AG04449 (cell line): ENCODE measurements around the gene ITGA2B.
A peak's percentile ranks its signal among the peaks of the same experiment; 100 is the strongest.
"Not testable (repeated sequence)": the region's sequence is repeated elsewhere in the genome, so short reads cannot be mapped to it uniquely, and the experiment has no call there.

Experiments
- CTCF ChIA-PET: fragments of 350-600 bp; formaldehyde crosslinking; extraction: SDS; loops from one replicate; lab custom pipeline; 2021; ENCODE audit warnings: antibody characterized with exemption; lab: Yijun Ruan, JAX
- POLR2A ChIA-PET: fragments of 400-600, 350-600 bp; formaldehyde crosslinking; extraction: SDS; loops from one replicate; lab custom pipeline; 2020; ENCODE audit warnings: antibody characterized with exemption, inconsistent platforms; lab: Yijun Ruan, JAX
- DNase-seq: peaks from one replicate; pipeline ENCODE4 v3.0.0-alpha.2; 2010; ENCODE audit warnings: low read depth, low spot score
- H3K4me3 ChIP-seq: 2 replicates; pipeline ENCODE4 v1.5.1; 2011; ENCODE audit warnings: low read depth, mild to moderate bottlenecking, control low read depth, low read length
- TF ChIP-seq, protein P1 (sequence below): IDR thresholded peaks from one replicate; pipeline ENCODE4 v1.5.1; 2011; ENCODE audit warnings: mild to moderate bottlenecking, moderate library complexity, low read length, control low read depth, inconsistent platforms; ENCODE audit not compliant: insufficient read depth; ENCODE audit errors: missing control alignments

Gene ITGA2B

DNA sequence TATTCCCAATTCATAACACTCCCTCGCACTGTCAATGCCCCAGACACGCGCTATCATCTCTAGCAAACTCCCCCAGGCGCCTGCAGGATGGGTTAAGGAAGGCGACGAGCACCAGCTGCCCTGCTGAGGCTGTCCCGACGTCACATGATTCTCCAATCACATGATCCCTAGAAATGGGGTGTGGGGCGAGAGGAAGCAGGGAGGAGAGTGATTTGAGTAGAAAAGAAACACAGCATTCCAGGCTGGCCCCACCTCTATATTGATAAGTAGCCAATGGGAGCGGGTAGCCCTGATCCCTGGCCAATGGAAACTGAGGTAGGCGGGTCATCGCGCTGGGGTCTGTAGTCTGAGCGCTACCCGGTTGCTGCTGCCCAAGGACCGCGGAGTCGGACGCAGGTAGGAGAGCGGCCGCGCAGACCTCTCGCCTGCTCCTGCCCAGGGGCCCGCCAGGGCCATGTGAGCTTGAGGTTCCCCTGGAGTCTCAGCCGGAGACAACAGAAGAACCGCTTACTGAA is 44.5 kb downstream of the ITGA2B start, which contains the start of gene GRN:
Gene GRN, plus strand, starts transcription at position 364 of the 515 bp plus-strand sequence. CDS start 3,863 bp downstream, outside the sequence.
- DNase-seq: peak; percentile 93
- ChIA-PET CTCF (interaction anchor here (0.9 to 3.5 kb wide), 22 partner anchors 8 to 179 kb away, joined by 3 to 37 read pairs (median 4); partner anchors contain the start of genes FAM171A2 and UBTF), POLR2A (interaction anchor here (0.9 to 1.9 kb wide), 6 partner anchors 13 to 135 kb away, joined by 3 to 5 read pairs (median 3); no protein-coding TSS in a partner anchor)
- peak within 1 kb of the TSS; percentile 95 for H3K4me3 ChIP-seq
- TF ChIP-seq, protein P1, sequence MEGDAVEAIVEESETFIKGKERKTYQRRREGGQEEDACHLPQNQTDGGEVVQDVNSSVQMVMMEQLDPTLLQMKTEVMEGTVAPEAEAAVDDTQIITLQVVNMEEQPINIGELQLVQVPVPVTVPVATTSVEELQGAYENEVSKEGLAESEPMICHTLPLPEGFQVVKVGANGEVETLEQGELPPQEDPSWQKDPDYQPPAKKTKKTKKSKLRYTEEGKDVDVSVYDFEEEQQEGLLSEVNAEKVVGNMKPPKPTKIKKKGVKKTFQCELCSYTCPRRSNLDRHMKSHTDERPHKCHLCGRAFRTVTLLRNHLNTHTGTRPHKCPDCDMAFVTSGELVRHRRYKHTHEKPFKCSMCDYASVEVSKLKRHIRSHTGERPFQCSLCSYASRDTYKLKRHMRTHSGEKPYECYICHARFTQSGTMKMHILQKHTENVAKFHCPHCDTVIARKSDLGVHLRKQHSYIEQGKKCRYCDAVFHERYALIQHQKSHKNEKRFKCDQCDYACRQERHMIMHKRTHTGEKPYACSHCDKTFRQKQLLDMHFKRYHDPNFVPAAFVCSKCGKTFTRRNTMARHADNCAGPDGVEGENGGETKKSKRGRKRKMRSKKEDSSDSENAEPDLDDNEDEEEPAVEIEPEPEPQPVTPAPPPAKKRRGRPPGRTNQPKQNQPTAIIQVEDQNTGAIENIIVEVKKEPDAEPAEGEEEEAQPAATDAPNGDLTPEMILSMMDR: no peak

- ChIA-PET POLR2A (no interaction called here), CTCF (interaction anchor here (1.0 to 3.5 kb wide), 10 partner anchors 8 to 190 kb away, joined by 3 to 37 read pairs (median 6); partner anchors contain the start of gene FAM171A2)
- no peak for DNase-seq
- TF ChIP-seq, protein P1: no peak
- H3K4me3 ChIP-seq: no peak overlapping the region
Observed at GRCh38 chr17:44343510-44344209, 45.8 kb downstream of the ITGA2B start.

DNA sequence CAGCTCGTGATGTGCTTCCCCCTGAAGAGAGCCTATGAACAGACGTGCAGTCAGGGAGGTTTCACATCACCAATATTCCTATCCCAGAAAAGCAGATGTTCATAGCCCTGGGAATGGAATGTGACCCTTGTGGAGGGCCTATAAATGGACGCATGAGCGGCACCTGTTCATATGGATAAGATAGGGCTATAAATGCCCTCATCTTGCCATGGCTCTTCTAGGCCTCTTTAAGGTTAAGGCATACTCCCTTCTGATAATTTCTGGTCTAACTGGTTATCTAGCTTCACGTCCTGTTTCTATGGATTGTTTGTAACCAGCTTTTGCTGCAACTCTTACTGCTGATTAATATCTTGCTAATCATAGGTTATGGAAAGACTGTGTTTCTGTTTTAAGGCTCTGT is 48.9 kb downstream of the ITGA2B start:
- ChIA-PET CTCF (interaction anchor here (1.0 to 4.8 kb wide), 5 partner anchors 9 to 130 kb away, joined by 3 to 43 read pairs (median 16); no protein-coding TSS in a partner anchor), POLR2A (interaction anchor here (0.6 kb wide), 1 partner anchor 10 kb away, joined by 3 read pairs; no protein-coding TSS in a partner anchor)
- not testable (repeated sequence) for DNase-seq, H3K4me3 ChIP-seq

DNA sequence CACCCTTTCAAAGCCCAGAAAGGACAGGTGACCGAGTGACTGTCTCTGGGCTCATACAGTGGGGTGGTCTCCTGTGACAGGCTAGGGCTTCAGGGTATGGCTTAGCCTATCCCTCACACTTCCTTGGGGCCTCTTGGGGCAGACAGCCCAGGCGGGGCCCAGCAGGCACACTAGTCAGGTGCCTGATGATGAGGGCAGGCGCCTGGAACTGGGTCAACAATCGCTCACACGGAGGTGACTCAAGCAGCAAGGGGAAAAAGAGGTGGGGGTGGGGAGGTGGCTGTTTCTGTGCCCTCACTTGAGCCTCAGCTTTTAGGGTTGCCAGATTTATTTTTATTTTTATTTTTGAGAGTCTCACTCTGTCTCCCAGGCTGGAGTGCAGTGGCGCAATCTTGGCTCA is 50.7 kb downstream of the ITGA2B start:
- DNase-seq: no peak
- TF ChIP-seq, protein P1: no peak
- ChIA-PET CTCF (interaction anchor here (0.6 to 4.8 kb wide), 6 partner anchors 7 to 184 kb away, joined by 3 to 43 read pairs (median 3); partner anchors contain the start of gene FAM171A2), POLR2A (no interaction called here)
- H3K4me3 ChIP-seq: no peak overlapping the region

- no peak overlapping the region for H3K4me3 ChIP-seq
- TF ChIP-seq, protein P1: no peak
- POLR2A ChIA-PET: no interaction called here
- no peak for DNase-seq
- CTCF ChIA-PET: interaction anchor here (2.2 to 9.2 kb wide), 2 partner anchors 9 to 126 kb away, joined by 7 to 130 read pairs; partner anchors contain the start of gene GRN
Observed at GRCh38 chr17:44335968-44336367, 53.5 kb downstream of the ITGA2B start.

DNA sequence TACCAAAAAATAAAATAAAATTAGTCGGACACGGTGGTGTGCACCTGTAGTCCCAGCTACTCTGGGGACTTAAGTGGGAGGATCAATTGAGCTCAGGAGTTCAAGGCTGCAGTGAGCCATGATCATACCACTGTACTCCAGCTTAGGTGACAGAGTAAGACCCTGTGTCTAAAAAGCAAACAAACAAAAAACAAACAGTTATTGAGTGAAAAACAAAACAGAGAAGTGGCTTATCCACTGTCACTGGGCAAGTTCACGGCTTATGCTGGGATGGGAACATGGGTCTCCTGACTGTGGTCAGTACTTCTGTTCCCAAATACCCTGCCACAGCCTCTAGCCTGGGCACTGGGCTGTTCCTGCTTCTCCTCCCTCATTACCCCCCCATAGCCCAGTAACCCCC is 53.9 kb downstream of the ITGA2B start:
- TF ChIP-seq, protein P1: no peak
- DNase-seq: no peak
- ChIA-PET POLR2A (no interaction called here), CTCF (interaction anchor here (2.2 to 9.2 kb wide), 2 partner anchors 9 to 125 kb away, joined by 7 to 130 read pairs; partner anchors contain the start of gene GRN)
- no peak overlapping the region for H3K4me3 ChIP-seq
